ENCODE data around the gene WIPI1. TPM values are rescaled to one million over a fixed set of nuclear protein-coding genes. Genes with fewer than 3 reads are reported as not detected.

Gene WIPI1
- total and polyA plus RNA-seq, 2 of the 13 experiments (the other 11 are each of a cell fraction or from before 2014, with no cell fraction given), result 29.4 to 141 TPM

DNA sequence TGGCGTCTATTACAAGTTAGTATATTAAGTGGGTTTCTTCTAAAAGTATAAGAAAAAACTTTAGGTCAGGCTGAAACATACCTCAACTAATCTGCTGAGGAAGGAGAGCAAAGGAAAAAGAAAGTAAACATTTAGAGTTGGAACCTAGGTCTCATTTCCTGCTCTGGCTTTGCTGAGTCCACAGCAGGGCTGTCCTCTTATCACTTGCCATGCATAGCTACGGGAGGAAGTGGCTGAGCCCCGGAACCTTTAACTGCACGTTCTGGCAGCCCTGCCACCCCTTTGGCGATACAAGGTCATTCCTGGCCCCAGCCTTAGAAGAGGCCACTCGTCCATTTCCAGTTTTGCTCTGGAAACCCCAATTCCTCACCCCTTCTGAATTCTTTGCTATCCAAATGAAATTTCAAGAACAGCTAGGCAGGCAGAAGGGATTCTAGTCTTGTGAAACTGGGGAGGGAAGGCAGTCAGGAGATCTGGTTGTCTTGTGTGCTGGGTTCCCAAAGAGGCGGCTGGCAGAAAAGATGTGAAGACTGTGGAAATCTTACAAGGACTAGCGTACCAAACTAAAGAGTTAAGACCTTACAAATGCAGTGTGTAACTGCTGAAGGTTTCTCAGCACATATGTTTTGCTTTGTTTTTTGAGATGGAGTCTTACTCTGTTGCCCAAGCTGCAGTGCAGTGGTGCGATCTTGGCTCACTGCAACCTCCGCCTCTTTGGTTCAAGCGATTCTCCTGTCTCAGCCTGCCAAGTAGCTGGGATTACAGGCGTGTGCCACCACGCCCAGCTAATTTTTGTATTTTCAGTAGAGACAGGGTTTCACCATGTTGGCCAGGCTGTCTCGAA is 19.1 kb downstream of the WIPI1 start (continued):
- TF ChIP-seq TEAD3 (CRISPR knock-in tag; optimal IDR thresholded peaks at IDR 0.05; ENCODE audit: borderline replicate concordance) (peak; percentile 90), ZKSCAN5 (CRISPR knock-in tag; IDR thresholded peaks at IDR 0.05) (no peak), RFX3 (CRISPR knock-in tag; IDR thresholded peaks at IDR 0.05) (no peak), PHF21A (CRISPR knock-in tag; IDR thresholded peaks at IDR 0.05) (peak; percentile 67), TRIM24 (CRISPR knock-in tag; IDR thresholded peaks at IDR 0.05) (no peak), HNRNPK (IDR thresholded peaks at IDR 0.05; ENCODE audit: low read depth, low read length, poor library complexity, severe bottlenecking) (no peak), CBX5 (CRISPR knock-in tag; IDR thresholded peaks at IDR 0.05; ENCODE audit: borderline replicate concordance) (no peak), HOXA3 (CRISPR knock-in tag; IDR thresholded peaks at IDR 0.05) (peak; percentile 79), HMG20B (CRISPR knock-in tag; conservative IDR thresholded peaks at IDR 0.05) (no peak), ZNF333 (CRISPR knock-in tag; IDR thresholded peaks at IDR 0.05; ENCODE audit: borderline replicate concordance) (no peak)
- TF ChIP-seq, protein P1, sequence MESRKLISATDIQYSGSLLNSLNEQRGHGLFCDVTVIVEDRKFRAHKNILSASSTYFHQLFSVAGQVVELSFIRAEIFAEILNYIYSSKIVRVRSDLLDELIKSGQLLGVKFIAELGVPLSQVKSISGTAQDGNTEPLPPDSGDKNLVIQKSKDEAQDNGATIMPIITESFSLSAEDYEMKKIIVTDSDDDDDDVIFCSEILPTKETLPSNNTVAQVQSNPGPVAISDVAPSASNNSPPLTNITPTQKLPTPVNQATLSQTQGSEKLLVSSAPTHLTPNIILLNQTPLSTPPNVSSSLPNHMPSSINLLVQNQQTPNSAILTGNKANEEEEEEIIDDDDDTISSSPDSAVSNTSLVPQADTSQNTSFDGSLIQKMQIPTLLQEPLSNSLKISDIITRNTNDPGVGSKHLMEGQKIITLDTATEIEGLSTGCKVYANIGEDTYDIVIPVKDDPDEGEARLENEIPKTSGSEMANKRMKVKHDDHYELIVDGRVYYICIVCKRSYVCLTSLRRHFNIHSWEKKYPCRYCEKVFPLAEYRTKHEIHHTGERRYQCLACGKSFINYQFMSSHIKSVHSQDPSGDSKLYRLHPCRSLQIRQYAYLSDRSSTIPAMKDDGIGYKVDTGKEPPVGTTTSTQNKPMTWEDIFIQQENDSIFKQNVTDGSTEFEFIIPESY (CRISPR knock-in tag; IDR thresholded peaks at IDR 0.05), result 0 out of 2 replicates have a peak, but pooled peaks have one; percentile 9
- TF ChIP-seq, protein P2, sequence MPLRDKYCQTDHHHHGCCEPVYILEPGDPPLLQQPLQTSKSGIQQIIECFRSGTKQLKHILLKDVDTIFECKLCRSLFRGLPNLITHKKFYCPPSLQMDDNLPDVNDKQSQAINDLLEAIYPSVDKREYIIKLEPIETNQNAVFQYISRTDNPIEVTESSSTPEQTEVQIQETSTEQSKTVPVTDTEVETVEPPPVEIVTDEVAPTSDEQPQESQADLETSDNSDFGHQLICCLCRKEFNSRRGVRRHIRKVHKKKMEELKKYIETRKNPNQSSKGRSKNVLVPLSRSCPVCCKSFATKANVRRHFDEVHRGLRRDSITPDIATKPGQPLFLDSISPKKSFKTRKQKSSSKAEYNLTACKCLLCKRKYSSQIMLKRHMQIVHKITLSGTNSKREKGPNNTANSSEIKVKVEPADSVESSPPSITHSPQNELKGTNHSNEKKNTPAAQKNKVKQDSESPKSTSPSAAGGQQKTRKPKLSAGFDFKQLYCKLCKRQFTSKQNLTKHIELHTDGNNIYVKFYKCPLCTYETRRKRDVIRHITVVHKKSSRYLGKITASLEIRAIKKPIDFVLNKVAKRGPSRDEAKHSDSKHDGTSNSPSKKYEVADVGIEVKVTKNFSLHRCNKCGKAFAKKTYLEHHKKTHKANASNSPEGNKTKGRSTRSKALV (CRISPR knock-in tag; IDR thresholded peaks at IDR 0.05), result 0 out of 2 replicates have a peak, but pooled peaks have one; percentile 38
- TF ChIP-seq, protein P3, sequence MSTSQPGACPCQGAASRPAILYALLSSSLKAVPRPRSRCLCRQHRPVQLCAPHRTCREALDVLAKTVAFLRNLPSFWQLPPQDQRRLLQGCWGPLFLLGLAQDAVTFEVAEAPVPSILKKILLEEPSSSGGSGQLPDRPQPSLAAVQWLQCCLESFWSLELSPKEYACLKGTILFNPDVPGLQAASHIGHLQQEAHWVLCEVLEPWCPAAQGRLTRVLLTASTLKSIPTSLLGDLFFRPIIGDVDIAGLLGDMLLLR (CRISPR knock-in tag; IDR thresholded peaks at IDR 0.05), result no peak
- TF ChIP-seq, protein P4, sequence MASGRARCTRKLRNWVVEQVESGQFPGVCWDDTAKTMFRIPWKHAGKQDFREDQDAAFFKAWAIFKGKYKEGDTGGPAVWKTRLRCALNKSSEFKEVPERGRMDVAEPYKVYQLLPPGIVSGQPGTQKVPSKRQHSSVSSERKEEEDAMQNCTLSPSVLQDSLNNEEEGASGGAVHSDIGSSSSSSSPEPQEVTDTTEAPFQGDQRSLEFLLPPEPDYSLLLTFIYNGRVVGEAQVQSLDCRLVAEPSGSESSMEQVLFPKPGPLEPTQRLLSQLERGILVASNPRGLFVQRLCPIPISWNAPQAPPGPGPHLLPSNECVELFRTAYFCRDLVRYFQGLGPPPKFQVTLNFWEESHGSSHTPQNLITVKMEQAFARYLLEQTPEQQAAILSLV (CRISPR knock-in tag; IDR thresholded peaks at IDR 0.05; ENCODE audit: borderline replicate concordance), result 0 out of 2 replicates have a peak, but pooled peaks have one; percentile 56
- TF ChIP-seq, protein P5, sequence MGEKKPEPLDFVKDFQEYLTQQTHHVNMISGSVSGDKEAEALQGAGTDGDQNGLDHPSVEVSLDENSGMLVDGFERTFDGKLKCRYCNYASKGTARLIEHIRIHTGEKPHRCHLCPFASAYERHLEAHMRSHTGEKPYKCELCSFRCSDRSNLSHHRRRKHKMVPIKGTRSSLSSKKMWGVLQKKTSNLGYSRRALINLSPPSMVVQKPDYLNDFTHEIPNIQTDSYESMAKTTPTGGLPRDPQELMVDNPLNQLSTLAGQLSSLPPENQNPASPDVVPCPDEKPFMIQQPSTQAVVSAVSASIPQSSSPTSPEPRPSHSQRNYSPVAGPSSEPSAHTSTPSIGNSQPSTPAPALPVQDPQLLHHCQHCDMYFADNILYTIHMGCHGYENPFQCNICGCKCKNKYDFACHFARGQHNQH (CRISPR knock-in tag; IDR thresholded peaks at IDR 0.05), result 0 out of 2 replicates have a peak, but pooled peaks have one; percentile 25
- TF ChIP-seq, protein P6, sequence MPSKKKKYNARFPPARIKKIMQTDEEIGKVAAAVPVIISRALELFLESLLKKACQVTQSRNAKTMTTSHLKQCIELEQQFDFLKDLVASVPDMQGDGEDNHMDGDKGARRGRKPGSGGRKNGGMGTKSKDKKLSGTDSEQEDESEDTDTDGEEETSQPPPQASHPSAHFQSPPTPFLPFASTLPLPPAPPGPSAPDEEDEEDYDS (CRISPR knock-in tag; IDR thresholded peaks at IDR 0.05), result no peak; the same call in none of the 2 replicates
- TF ChIP-seq, protein P7, sequence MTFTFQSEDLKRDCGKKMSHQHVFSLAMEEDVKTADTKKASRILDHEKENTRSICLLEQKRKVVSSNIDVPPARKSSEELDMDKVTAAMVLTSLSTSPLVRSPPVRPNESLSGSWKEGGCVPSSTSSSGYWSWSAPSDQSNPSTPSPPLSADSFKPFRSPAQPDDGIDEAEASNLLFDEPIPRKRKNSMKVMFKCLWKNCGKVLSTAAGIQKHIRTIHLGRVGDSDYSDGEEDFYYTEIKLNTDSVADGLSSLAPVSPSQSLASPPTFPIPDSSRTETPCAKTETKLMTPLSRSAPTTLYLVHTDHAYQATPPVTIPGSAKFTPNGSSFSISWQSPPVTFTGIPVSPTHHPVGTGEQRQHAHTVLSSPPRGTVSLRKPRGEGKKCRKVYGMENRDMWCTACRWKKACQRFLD (CRISPR knock-in tag; IDR thresholded peaks at IDR 0.05; ENCODE audit: borderline replicate concordance), result no peak
- TF ChIP-seq, protein P8, sequence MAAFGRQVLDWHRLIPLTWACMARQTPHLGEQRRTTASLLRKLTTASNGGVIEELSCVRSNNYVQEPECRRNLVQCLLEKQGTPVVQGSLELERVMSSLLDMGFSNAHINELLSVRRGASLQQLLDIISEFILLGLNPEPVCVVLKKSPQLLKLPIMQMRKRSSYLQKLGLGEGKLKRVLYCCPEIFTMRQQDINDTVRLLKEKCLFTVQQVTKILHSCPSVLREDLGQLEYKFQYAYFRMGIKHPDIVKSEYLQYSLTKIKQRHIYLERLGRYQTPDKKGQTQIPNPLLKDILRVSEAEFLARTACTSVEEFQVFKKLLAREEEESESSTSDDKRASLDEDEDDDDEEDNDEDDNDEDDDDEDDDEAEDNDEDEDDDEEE (CRISPR knock-in tag; IDR thresholded peaks at IDR 0.05), result no peak

Data from HepG2 (cell line).